ENCODE data around the gene ATP4B. TPM values are rescaled to one million over a fixed set of nuclear protein-coding genes. Genes with fewer than 3 reads are reported as not detected.
A peak's percentile ranks its signal among the peaks of the same experiment; 100 is the strongest.

The ATP4B gene
- not detected for total RNA-seq

DNA sequence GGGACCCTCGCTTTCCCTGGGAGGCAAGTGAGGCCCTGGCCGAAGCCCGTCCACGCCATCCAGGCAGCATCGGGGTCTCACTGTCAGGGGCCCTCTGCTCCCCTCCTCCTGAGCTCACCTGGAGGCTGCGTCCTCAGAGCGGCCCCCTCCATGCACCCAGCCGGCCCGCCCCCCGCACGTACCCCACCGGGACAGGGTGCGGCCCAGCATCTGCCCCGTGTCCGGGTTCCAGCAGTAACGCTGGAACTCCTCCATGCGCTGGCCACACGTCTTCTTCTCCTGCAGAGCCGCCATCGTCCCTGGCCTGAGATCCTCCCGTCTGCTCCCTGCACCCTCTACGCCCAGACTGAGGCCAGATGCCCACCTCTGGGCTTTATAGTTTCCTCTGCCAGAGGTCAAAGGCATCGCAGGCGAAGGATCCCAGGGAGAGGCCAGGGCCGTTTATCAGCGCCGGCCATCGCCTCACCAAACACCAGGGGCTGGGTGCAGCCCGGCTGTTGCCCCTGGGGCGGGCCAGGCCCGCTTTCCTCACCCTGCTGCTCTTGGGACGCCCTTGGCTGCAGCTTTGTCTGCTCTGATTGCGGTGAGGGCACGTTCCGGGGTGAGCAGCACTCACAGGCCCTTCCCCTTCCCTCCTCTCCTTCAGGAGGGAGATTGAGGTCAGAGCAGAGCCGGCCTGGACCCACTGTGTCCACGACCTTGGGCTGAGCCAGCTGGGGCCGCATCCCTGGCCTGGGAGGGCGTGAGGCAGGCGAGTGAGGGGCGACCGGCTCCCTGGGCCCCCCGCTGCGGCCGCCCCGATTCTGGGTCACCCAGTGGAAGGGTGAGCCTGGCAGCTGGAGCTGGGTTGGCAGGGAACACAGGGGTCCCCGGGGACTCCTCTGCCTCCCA is at the start of gene ATP4B:
ATP4B (minus strand) TSS at position 348 of the 891 bp plus-strand sequence; CDS start at position 294, 54 bp downstream.
- no peak within 1 kb of the TSS for H3K4me3 Mint-ChIP-seq
- ATAC-seq (peak in 1 of 2 donors; percentile 7), DNase-seq (ENCODE audit: low spot score) (no peak)
- H3K4me1 Mint-ChIP-seq (ENCODE audit: low read depth in 2 of 2) = peaks cover 10% of the 10 kb centered on the region in 2 donors
- H3K36me3 Mint-ChIP-seq = peaks cover 11% of the 10 kb centered on the region
- no peaks in the 10 kb centered on the region for H3K27me3 Mint-ChIP-seq
- H3K9me3 Mint-ChIP-seq = peaks cover 7% of the 10 kb centered on the region
- no peak within 1 kb of the TSS for H3K27ac Mint-ChIP-seq

- Mint-ChIP-seq H3K4me1 (ENCODE audit: low read depth in 2 of 2) (peaks cover 4 to 7% of the 10 kb centered on the region in 2 donors), H3K4me3 (peak overlapping the region; percentile 5)
These were observed 14.1 kb upstream of the ATP4B start for GRCh38 chr13:113672002-113672651.

GRCh38 chr13:113671066-113672001 is 13.3 kb upstream of the ATP4B start:
- peaks cover 6% of the 10 kb centered on the region for H3K36me3 Mint-ChIP-seq
- no peak overlapping the region for H3K27ac Mint-ChIP-seq
- H3K27me3 Mint-ChIP-seq = no peaks in the 10 kb centered on the region
- H3K9me3 Mint-ChIP-seq = peaks cover 5% of the 10 kb centered on the region
- H3K4me1 Mint-ChIP-seq (ENCODE audit: low read depth in 2 of 2) = peaks cover 4 to 7% of the 10 kb centered on the region in 2 donors
- DNase-seq (ENCODE audit: low spot score) (no peak), ATAC-seq (peak; percentile 13 to 25)
- H3K4me3 Mint-ChIP-seq = no peak overlapping the region

More at GRCh38 chr13:113672002-113672651, 14.1 kb upstream of the ATP4B start:
- Mint-ChIP-seq H3K27me3 (no peaks in the 10 kb centered on the region), H3K27ac (peak overlapping the region in 1 of 2 donors; percentile 46), H3K36me3 (peaks cover 6% of the 10 kb centered on the region), H3K9me3 (peaks cover 5% of the 10 kb centered on the region)
- ATAC-seq (no peak), DNase-seq (ENCODE audit: low spot score) (no peak)

DNA sequence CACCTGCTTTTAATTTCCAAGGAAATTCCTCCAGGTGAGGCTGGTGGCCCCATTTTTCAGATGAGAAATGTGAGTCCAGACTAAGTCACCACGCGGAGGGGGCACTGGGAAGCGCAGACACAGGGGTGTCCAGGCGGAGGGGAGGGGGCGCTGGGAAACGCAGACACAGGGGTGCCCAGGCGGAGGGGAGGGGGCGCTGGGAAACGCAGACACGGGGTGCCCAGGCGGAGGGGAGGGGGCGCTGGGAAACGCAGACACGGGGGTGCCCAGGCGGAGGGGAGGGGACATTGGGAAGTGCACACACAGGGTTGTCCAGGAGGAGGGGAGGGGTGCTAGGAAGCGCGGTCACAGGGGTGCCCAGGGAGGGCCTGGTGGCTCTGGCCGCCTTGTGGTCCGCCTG is 12.5 kb upstream of the ATP4B start:
- H3K36me3 Mint-ChIP-seq = peaks cover 6% of the 10 kb centered on the region
- DNase-seq (ENCODE audit: low spot score) (no peak), ATAC-seq (no peak)
- peaks cover 5% of the 10 kb centered on the region for H3K9me3 Mint-ChIP-seq
- H3K27me3 Mint-ChIP-seq = no peaks in the 10 kb centered on the region
- peaks cover 4 to 7% of the 10 kb centered on the region in 2 donors for H3K4me1 Mint-ChIP-seq (ENCODE audit: low read depth in 2 of 2)
- no peak overlapping the region for H3K27ac Mint-ChIP-seq
- no peak overlapping the region for H3K4me3 Mint-ChIP-seq

DNA sequence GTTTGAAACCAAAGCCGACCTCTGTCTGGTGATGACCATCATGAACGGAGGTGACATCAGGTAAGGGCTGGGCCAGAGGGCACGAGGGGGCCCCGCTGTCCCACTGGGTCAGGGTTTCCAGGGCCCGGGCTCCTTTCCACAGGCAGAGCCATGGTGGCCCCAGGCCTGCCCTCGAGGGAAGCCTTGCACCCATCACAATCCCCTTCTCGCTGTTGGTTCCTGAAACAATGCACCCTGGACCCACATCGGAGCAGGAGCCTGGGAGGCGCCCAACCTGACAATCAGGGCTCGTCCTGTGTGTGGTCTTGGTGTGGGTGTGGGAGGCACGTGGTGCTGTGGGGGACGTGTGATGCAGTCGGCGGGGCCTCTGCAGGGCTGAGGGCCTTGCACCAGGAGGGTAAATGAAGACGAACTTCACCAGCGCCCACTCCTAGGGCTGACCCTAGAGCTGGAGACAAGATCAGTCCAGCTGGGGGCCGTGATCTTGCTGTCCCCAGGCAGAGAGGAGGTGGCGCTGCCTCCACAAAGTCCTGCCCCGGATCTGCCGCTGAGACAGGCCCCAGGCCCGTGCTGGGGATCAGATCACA is 11.8 kb upstream of the ATP4B start:
- Mint-ChIP-seq H3K27me3 (no peaks in the 10 kb centered on the region), H3K9me3 (peaks cover 5% of the 10 kb centered on the region), H3K4me3 (no peak overlapping the region), H3K4me1 (ENCODE audit: low read depth in 2 of 2) (peaks cover 4 to 7% of the 10 kb centered on the region in 2 donors), H3K27ac (no peak overlapping the region), H3K36me3 (peaks cover 6% of the 10 kb centered on the region)
- ATAC-seq (peak; percentile 17 to 21), DNase-seq (ENCODE audit: low spot score) (no peak)

DNA sequence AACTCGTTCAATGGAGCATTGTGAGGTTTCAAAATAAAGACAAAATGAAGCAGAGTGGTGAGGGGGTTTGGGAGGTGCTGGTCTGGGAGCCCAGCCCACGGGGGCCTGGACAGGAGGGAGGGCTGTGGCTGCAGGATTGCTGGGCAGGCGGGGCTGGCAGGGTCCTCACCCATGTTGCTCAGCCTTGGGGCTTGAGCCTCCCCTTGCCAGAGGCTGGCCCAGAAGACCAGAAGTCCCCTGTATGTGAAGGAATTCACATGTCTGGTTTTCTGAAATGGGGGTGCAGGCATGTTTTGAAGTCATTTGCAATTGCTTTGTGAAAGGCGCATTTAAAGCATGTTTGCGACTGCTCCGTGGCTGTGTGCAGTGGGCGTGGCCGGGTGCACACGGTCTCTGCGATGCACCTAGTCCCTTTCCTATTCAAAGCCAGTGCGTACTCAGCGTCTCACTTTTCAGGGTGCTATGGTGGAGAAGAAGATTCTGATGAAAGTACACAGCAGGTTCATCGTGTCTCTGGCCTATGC is 11.3 kb upstream of the ATP4B start:
- Mint-ChIP-seq H3K9me3 (peaks cover 5% of the 10 kb centered on the region), H3K4me1 (ENCODE audit: low read depth in 2 of 2) (peaks cover 4 to 7% of the 10 kb centered on the region in 2 donors), H3K27ac (no peak overlapping the region), H3K27me3 (no peaks in the 10 kb centered on the region), H3K36me3 (peaks cover 6% of the 10 kb centered on the region), H3K4me3 (no peak overlapping the region)
- no peak for DNase-seq (ENCODE audit: low spot score)
- no peak for ATAC-seq

DNA sequence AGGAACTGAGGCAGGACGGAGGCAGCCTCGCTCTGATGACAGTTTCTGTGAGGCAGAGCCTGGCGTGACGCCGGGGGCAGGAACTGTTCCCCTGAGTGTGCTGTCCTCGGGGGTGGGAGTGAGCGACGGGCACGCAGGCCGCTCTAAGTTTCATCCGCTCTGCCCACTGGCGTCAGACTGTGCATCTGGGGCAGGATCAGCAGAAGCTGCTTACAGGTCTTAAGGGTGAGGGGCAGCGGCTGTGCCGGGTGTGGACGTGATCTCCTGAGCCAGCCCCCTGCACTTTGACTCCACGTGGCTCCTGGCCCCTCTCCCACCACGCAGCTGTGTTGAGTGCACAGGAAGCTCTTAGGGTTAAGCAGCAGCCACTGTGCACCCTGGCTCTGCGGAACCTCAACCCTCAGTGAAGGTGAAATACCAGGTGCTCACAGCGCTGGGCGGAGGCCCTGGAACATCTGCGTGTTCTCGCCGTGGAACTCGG is 10.5 kb upstream of the ATP4B start:
- no peak overlapping the region for H3K27ac Mint-ChIP-seq
- peaks cover 5% of the 10 kb centered on the region for H3K9me3 Mint-ChIP-seq
- no peak overlapping the region for H3K4me3 Mint-ChIP-seq
- no peak for DNase-seq (ENCODE audit: low spot score)
- no peaks in the 10 kb centered on the region for H3K27me3 Mint-ChIP-seq
- peak in 1 of 2 donors; percentile 29 for ATAC-seq
- H3K36me3 Mint-ChIP-seq = peaks cover 6% of the 10 kb centered on the region
- peaks cover 4 to 9% of the 10 kb centered on the region in 2 donors for H3K4me1 Mint-ChIP-seq (ENCODE audit: low read depth in 2 of 2)

GRCh38 chr13:113667771-113668490 is 9.9 kb upstream of the ATP4B start:
- Mint-ChIP-seq H3K36me3 (peaks cover 6% of the 10 kb centered on the region), H3K27me3 (no peaks in the 10 kb centered on the region), H3K4me1 (ENCODE audit: low read depth in 2 of 2) (peaks cover 4 to 11% of the 10 kb centered on the region in 2 donors), H3K27ac (no peak overlapping the region), H3K9me3 (peaks cover 5% of the 10 kb centered on the region), H3K4me3 (no peak overlapping the region)
- DNase-seq (ENCODE audit: low spot score) (no peak), ATAC-seq (no peak)

DNA sequence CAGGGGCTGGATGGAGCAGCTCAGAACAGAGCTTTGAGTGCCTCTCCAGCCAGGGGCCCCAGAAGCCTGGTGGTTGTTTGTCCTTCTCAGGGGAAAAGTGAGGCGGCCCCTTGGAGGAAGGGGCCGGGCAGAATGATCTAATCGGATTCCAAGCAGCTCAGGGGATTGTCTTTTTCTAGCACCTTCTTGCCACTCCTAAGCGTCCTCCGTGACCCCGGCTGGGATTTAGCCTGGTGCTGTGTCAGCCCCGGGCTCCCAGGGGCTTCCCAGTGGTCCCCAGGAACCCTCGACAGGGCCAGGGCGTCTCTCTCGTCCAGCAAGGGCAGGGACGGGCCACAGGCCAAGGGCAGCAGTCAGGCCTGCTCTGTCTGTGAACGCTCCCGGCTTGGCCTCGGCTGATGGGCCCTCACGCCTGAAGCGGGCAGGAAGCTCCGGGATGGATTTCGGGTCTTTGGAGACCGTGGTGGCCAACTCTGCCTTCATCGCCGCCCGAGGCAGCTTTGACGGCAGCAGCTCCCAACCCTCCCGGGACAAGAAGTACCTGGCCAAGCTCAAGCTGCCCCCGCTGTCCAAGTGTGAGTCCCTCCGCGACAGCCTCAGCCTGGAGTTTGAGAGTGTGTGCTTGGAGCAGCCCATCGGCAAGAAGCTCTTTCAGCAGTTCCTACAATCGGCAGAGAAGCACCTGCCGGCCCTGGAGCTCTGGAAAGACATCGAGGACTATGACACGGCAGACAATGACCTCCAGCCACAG is 9.1 kb upstream of the ATP4B start, which contains the start of gene GRK1:
GRK1 (plus strand) TSS at position 269 of the 751 bp plus-strand sequence; CDS start at position 437, 168 bp downstream.
- ATAC-seq (no peak), DNase-seq (ENCODE audit: low spot score) (no peak)
- Mint-ChIP-seq H3K27ac (peak within 1 kb of the TSS in 1 of 2 donors; percentile 78), H3K9me3 (peaks cover under 1% of the 10 kb centered on the region), H3K27me3 (no peaks in the 10 kb centered on the region), H3K4me3 (no peak within 1 kb of the TSS), H3K4me1 (ENCODE audit: low read depth in 2 of 2) (peaks cover 1 to 6% of the 10 kb centered on the region in 2 donors), H3K36me3 (peaks cover 2% of the 10 kb centered on the region)

- peak overlapping the region in 1 of 2 donors; percentile 78 for H3K27ac Mint-ChIP-seq
- H3K4me3 Mint-ChIP-seq = no peak overlapping the region
- H3K4me1 Mint-ChIP-seq (ENCODE audit: low read depth in 2 of 2) = peaks cover 0 to 4% of the 10 kb centered on the region in 2 donors
- peaks cover 2% of the 10 kb centered on the region for H3K36me3 Mint-ChIP-seq
- peaks cover 1% of the 10 kb centered on the region for H3K9me3 Mint-ChIP-seq
- no peak for ATAC-seq
- no peak for DNase-seq (ENCODE audit: low spot score)
- no peaks in the 10 kb centered on the region for H3K27me3 Mint-ChIP-seq
These were observed 8.3 kb upstream of the ATP4B start for GRCh38 chr13:113666329-113666670.

GRCh38 chr13:113665597-113666328 is 7.8 kb upstream of the ATP4B start:
- DNase-seq (ENCODE audit: low spot score) (no peak), ATAC-seq (no peak)
- Mint-ChIP-seq H3K4me1 (ENCODE audit: low read depth in 2 of 2) (peaks cover 0 to 4% of the 10 kb centered on the region in 2 donors), H3K9me3 (peaks cover 5% of the 10 kb centered on the region), H3K27me3 (no peaks in the 10 kb centered on the region), H3K27ac (peak overlapping the region in 1 of 2 donors; percentile 47), H3K4me3 (no peak overlapping the region), H3K36me3 (peaks cover 7% of the 10 kb centered on the region)
